KMS-11 (cell line): ENCODE measurements around the gene PCYT2.

Experiments
- H2AFZ ChIP-seq: fragments of 200-600 bp; sonication (generic); 2 replicates; pipeline ENCODE4 v1.6.1; 2016; ENCODE audit warnings: antibody characterized with exemption, mixed run types, low read depth
- H3K27ac ChIP-seq: fragments of 200-600 bp; sonication (generic); 2 replicates; pipeline ENCODE4 v1.6.1; 2016; ENCODE audit warnings: mild to moderate bottlenecking, mixed run types
- H3K27me3 ChIP-seq: fragments of 200-600 bp; sonication (generic); 2 replicates; pipeline ENCODE4 v1.6.1; 2017; ENCODE audit warnings: mild to moderate bottlenecking, low read depth, mixed run types, moderate library complexity; ENCODE audit not compliant: insufficient read depth
- H3K36me3 ChIP-seq: fragments of 200-600 bp; sonication (generic); 2 replicates; pipeline ENCODE4 v1.6.1; 2017; ENCODE audit warnings: mild to moderate bottlenecking, mixed run types; ENCODE audit not compliant: insufficient read depth
- H3K4me1 ChIP-seq: fragments of 200-600 bp; sonication (generic); 2 replicates; pipeline ENCODE4 v1.6.1; 2016; ENCODE audit warnings: mild to moderate bottlenecking, low read depth, mixed run types; ENCODE audit not compliant: poor library complexity, severe bottlenecking
- H3K4me2 ChIP-seq: fragments of 200-600 bp; sonication (generic); 2 replicates; pipeline ENCODE4 v1.7.0; 2016; ENCODE audit warnings: mild to moderate bottlenecking, mixed run types
- H3K4me3 ChIP-seq: fragments of 200-600 bp; sonication (generic); IDR thresholded peaks from 2 replicates; pipeline ENCODE4 v1.6.1; 2017; ENCODE audit warnings: low read depth, low read length, mixed read lengths; ENCODE audit not compliant: insufficient read depth
- H3K79me2 ChIP-seq: fragments of 200-600 bp; sonication (generic); 2 replicates; pipeline ENCODE4 v1.6.1; 2016; ENCODE audit warnings: low read depth, mixed run types; ENCODE audit not compliant: insufficient read depth
- H3K9ac ChIP-seq: fragments of 200-600 bp; sonication (generic); 2 replicates; pipeline ENCODE4 v1.6.1; 2016; ENCODE audit warnings: mild to moderate bottlenecking, mixed run types
- H4K20me1 ChIP-seq: fragments of 200-600 bp; sonication (generic); 2 replicates; pipeline ENCODE4 v1.6.1; 2016; ENCODE audit warnings: mild to moderate bottlenecking, mixed run types; ENCODE audit not compliant: insufficient read depth
- TF ChIP-seq, protein P1 (sequence below): fragments of 200-600 bp; sonication (generic); conservative IDR thresholded peaks from 2 replicates; pipeline ENCODE4 v1.6.1; 2017; ENCODE audit warnings: low read depth, mild to moderate bottlenecking, antibody characterized with exemption, low read length, moderate library complexity, mixed read lengths

The PCYT2 gene

DNA sequence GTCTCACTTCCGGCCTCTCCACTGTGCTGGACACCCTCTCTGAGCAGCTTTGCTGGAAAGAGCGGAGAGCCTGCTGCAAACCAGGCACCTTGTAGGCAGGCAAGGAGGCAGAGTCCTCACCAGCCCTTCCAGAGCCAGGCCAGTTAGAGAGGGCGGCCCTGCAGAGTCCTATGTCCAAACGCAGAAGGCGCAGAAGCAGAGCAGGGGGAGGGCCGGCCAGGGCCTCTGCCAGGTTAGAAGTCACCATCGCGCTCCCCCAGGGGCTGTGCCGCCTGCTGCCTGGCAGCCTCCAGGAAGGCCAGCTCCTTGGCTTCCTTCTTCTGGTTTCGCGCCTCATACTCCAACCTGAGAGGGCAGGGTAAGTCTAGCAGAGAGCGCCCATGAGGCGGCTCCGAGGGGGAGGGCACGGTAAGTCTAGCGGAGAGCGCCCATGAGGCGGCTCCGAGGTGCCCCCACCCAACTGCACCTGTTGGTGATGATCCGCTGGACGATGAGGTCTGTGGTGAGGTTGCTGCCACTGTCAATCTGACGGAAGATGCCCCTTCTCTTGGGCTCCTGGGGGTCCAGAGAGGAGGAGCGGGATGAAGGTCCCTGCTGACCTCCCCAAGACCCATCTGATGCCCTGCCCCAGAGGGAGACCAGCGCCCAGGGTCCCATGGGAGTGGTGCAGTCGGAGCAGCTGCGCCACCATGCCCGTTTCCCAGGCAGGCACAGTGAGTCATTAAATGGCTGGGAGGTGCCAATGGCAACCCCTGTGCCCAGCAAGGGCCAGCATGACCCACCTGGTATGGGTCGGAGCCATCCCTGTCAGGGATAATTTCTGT lies 6.4 kb downstream of the PCYT2 start:
- H3K27ac ChIP-seq = no peak overlapping the region
- H3K79me2 ChIP-seq = no peaks in the 10 kb centered on the region
- H3K9ac ChIP-seq = no peak overlapping the region
- no peaks in the 10 kb centered on the region for H3K36me3 ChIP-seq
- TF ChIP-seq, protein P1, sequence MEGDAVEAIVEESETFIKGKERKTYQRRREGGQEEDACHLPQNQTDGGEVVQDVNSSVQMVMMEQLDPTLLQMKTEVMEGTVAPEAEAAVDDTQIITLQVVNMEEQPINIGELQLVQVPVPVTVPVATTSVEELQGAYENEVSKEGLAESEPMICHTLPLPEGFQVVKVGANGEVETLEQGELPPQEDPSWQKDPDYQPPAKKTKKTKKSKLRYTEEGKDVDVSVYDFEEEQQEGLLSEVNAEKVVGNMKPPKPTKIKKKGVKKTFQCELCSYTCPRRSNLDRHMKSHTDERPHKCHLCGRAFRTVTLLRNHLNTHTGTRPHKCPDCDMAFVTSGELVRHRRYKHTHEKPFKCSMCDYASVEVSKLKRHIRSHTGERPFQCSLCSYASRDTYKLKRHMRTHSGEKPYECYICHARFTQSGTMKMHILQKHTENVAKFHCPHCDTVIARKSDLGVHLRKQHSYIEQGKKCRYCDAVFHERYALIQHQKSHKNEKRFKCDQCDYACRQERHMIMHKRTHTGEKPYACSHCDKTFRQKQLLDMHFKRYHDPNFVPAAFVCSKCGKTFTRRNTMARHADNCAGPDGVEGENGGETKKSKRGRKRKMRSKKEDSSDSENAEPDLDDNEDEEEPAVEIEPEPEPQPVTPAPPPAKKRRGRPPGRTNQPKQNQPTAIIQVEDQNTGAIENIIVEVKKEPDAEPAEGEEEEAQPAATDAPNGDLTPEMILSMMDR = no peak
- no peak overlapping the region for H2AFZ ChIP-seq
- no peaks in the 10 kb centered on the region for H3K27me3 ChIP-seq
- H4K20me1 ChIP-seq = no peaks in the 10 kb centered on the region
- no peak overlapping the region for H3K4me2 ChIP-seq
- H3K4me3 ChIP-seq = no peak overlapping the region
- peaks cover 4% of the 10 kb centered on the region for H3K4me1 ChIP-seq

DNA sequence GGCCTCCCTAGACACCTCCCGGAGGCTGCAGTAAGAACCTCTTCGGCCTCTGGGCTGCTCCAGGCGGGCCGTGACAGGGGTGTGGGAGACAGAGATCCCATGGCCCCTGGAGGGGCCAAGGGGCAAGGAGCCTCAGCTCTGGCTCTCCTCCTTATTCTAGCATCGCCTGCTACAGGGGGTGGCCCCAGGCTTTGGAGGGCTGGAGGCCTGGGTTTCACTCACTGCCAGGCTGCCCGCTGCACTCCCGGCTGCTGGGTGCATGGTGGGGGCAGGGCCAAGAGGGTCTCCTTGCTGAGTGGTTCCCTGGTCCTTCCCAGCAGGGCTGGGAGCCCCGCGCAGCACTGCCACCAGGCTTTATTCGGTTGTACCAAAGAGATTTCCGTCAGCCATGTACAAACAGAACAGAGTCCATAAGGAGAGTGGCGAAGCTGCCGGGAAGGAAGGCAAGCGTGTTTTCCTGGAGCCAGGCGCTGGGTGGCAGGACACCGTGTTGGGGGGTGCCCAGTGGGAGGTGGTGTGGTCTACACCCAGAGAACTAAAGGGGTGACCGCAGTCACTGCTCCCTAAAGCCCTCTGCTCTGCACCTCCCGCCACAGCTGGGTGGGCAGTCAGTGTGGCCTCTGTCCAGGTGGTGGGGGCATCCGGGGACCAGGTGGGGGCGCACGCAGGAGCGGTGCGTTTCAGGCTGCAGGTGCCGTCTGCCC lies 7.2 kb downstream of the PCYT2 start:
- H3K36me3 ChIP-seq = no peaks in the 10 kb centered on the region
- H3K4me3 ChIP-seq = no peak overlapping the region
- no peak overlapping the region for H2AFZ ChIP-seq
- no peaks in the 10 kb centered on the region for H3K79me2 ChIP-seq
- H3K27me3 ChIP-seq = no peaks in the 10 kb centered on the region
- H3K4me1 ChIP-seq = no peaks in the 10 kb centered on the region
- no peak overlapping the region for H3K4me2 ChIP-seq
- no peak overlapping the region for H3K27ac ChIP-seq
- H4K20me1 ChIP-seq = no peaks in the 10 kb centered on the region
- TF ChIP-seq, protein P1 = no peak
- no peak overlapping the region for H3K9ac ChIP-seq

DNA sequence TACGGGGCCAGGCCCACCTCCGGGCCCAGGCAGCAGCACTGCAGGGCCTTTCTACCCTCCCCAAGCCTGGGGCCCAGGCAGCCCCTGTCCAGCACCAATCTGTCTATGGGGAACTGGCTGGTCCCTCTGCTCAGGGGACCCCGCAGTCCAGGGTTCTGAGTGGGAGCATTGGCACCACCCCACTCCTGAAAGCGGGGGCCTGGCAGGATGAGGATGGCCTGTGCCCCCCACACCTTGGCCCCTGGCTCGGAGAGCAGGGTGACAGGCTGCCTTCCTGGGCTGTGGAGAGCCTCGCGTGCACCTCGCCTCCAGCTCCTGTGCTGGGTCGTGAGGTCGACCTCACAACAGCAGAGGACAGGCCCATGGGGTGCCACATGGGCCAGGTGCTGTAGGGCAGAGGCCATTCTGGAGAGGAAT lies 7.8 kb downstream of the PCYT2 start:
- Histone ChIP-seq H3K4me1 (no peaks in the 10 kb centered on the region), H3K27ac (no peak overlapping the region), H3K4me3 (no peak overlapping the region), H3K36me3 (no peaks in the 10 kb centered on the region), H4K20me1 (no peaks in the 10 kb centered on the region), H3K9ac (no peak overlapping the region), H2AFZ (no peak overlapping the region), H3K79me2 (no peaks in the 10 kb centered on the region), H3K27me3 (no peaks in the 10 kb centered on the region), H3K4me2 (no peak overlapping the region)
- TF ChIP-seq, protein P1 = no peak

DNA sequence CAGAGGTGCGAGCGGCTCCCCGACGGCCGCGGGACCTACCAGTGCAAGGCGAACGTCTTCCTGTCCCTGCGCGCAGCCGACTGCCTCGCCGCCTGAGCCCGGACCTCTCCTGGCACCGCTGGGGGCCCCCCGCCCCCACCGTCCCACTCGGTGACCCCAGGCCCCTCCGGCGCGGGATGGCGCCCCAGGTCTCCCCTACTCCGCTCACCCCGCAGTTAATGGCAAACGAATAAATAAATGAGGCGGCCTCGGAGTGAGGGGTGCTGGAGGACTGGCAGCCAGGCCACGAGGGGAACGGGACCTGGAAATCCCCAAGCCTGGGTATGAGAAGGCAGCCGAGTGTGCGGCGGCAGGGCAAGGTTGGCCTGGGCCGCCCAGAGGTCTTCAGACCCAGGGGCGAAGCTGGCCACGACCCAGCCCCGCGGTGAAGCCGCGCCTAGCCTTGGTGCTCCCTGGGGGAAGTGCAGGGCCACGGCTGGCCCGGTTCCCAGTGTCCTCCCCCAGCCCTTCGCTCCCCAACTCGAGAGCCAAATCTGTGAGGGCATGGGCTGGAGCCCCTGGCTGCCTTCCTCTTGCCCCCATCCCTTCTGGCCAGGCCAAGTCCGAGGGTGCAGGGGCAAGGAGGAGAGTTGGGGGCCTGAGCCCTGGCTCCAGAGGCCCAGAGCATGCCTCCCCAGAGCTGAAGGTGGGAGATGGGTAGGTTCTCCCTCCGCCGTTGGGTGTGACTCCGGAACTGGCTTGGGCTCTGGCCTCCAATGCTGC lies 8.4 kb downstream of the PCYT2 start:
- Histone ChIP-seq H3K79me2 (no peaks in the 10 kb centered on the region), H3K4me1 (no peaks in the 10 kb centered on the region), H2AFZ (no peak overlapping the region), H3K9ac (no peak overlapping the region), H3K27ac (no peak overlapping the region), H3K27me3 (no peaks in the 10 kb centered on the region), H3K36me3 (no peaks in the 10 kb centered on the region), H3K4me2 (no peak overlapping the region), H3K4me3 (no peak overlapping the region), H4K20me1 (no peaks in the 10 kb centered on the region)
- TF ChIP-seq, protein P1 = no peak
